IPS-18a (cell line): ENCODE results near the gene C2orf49.

Experiments used
- H3K27ac ChIP-seq: one replicate; pipeline ENCODE4 v1.5.1; 2013; ENCODE audit warnings: low read length
- H3K27me3 ChIP-seq: one replicate; pipeline ENCODE4 v1.6.1; 2013; ENCODE audit warnings: mild to moderate bottlenecking, low read length; ENCODE audit not compliant: control insufficient read depth, insufficient read depth
- H3K36me3 ChIP-seq: one replicate; pipeline ENCODE4 v1.6.1; 2013; ENCODE audit warnings: low read depth, low read length; ENCODE audit not compliant: control insufficient read depth
- H3K4me1 ChIP-seq: one replicate; pipeline ENCODE4 v1.6.1; 2013; ENCODE audit warnings: low read depth, low read length; ENCODE audit not compliant: control insufficient read depth
- H3K4me3 ChIP-seq: one replicate; pipeline ENCODE4 v1.5.1; 2013; ENCODE audit warnings: low read length
- H3K9ac ChIP-seq: one replicate; pipeline ENCODE4 v1.6.1; 2013; ENCODE audit warnings: mild to moderate bottlenecking, low read length, moderate library complexity
- H3K9me3 ChIP-seq: one replicate; pipeline ENCODE4 v1.6.1; 2013; ENCODE audit warnings: low read depth, low read length; ENCODE audit not compliant: control insufficient read depth

C2orf49 gene

GRCh38 chr2:105378921-105379383 lies 41.6 kb downstream of the C2orf49 start:
- Histone ChIP-seq H3K4me3 (no peak overlapping the region), H3K27ac (no peak overlapping the region), H3K36me3 (peaks cover 23% of the 10 kb centered on the region), H3K9ac (no peak overlapping the region), H3K27me3 (no peaks in the 10 kb centered on the region), H3K9me3 (no peaks in the 10 kb centered on the region), H3K4me1 (no peaks in the 10 kb centered on the region)

GRCh38 chr2:105379741-105380186 lies 42.4 kb downstream of the C2orf49 start:
- Histone ChIP-seq H3K27ac (no peak overlapping the region), H3K4me1 (no peaks in the 10 kb centered on the region), H3K9me3 (no peaks in the 10 kb centered on the region), H3K27me3 (no peaks in the 10 kb centered on the region), H3K4me3 (no peak overlapping the region), H3K36me3 (peaks cover 31% of the 10 kb centered on the region), H3K9ac (no peak overlapping the region)

GRCh38 chr2:105380432-105381100 lies 43.2 kb downstream of the C2orf49 start:
- Histone ChIP-seq H3K27me3 (no peaks in the 10 kb centered on the region), H3K4me1 (no peaks in the 10 kb centered on the region), H3K36me3 (peaks cover 39% of the 10 kb centered on the region), H3K9me3 (no peaks in the 10 kb centered on the region), H3K4me3 (no peak overlapping the region), H3K9ac (no peak overlapping the region), H3K27ac (no peak overlapping the region)

GRCh38 chr2:105381101-105381668 lies 43.8 kb downstream of the C2orf49 start:
- Histone ChIP-seq H3K4me1 (no peaks in the 10 kb centered on the region), H3K4me3 (no peak overlapping the region), H3K9ac (no peak overlapping the region), H3K27me3 (no peaks in the 10 kb centered on the region), H3K9me3 (no peaks in the 10 kb centered on the region), H3K27ac (no peak overlapping the region), H3K36me3 (peaks cover 43% of the 10 kb centered on the region)

- Histone ChIP-seq H3K4me3 (no peak overlapping the region), H3K27me3 (no peaks in the 10 kb centered on the region), H3K36me3 (peaks cover 39% of the 10 kb centered on the region), H3K9me3 (no peaks in the 10 kb centered on the region), H3K9ac (no peak overlapping the region), H3K4me1 (no peaks in the 10 kb centered on the region), H3K27ac (no peak overlapping the region)
Measured at GRCh38 chr2:105382177-105382576, 44.8 kb downstream of the C2orf49 start.

- peaks cover 39% of the 10 kb centered on the region for H3K36me3 ChIP-seq
- H3K9me3 ChIP-seq = no peaks in the 10 kb centered on the region
- no peaks in the 10 kb centered on the region for H3K27me3 ChIP-seq
- no peak overlapping the region for H3K9ac ChIP-seq
- no peak overlapping the region for H3K27ac ChIP-seq
- no peak overlapping the region for H3K4me3 ChIP-seq
- H3K4me1 ChIP-seq = no peaks in the 10 kb centered on the region
Measured at GRCh38 chr2:105383432-105384166, 46.3 kb downstream of the C2orf49 start.

- Histone ChIP-seq H3K4me1 (no peaks in the 10 kb centered on the region), H3K36me3 (peaks cover 39% of the 10 kb centered on the region)
Measured at GRCh38 chr2:105384216-105384615, 46.9 kb downstream of the C2orf49 start.

GRCh38 chr2:105384861-105385260 lies 47.5 kb downstream of the C2orf49 start:
- H3K27ac ChIP-seq = no peak overlapping the region
- peaks cover 39% of the 10 kb centered on the region for H3K36me3 ChIP-seq
- H3K4me1 ChIP-seq = no peaks in the 10 kb centered on the region
- H3K4me3 ChIP-seq = no peak overlapping the region
- no peaks in the 10 kb centered on the region for H3K27me3 ChIP-seq
- H3K9ac ChIP-seq = no peak overlapping the region
- H3K9me3 ChIP-seq = no peaks in the 10 kb centered on the region

More at GRCh38 chr2:105384216-105384615, 46.9 kb downstream of the C2orf49 start:
- no peaks in the 10 kb centered on the region for H3K9me3 ChIP-seq
- no peaks in the 10 kb centered on the region for H3K27me3 ChIP-seq
- no peak overlapping the region for H3K27ac ChIP-seq
- no peak overlapping the region for H3K9ac ChIP-seq
- H3K4me3 ChIP-seq = no peak overlapping the region

GRCh38 chr2:105385731-105386540 lies 48.6 kb downstream of the C2orf49 start:
- Histone ChIP-seq H3K36me3 (peaks cover 39% of the 10 kb centered on the region), H3K4me3 (no peak overlapping the region), H3K27me3 (no peaks in the 10 kb centered on the region), H3K9ac (no peak overlapping the region), H3K4me1 (no peaks in the 10 kb centered on the region), H3K9me3 (no peaks in the 10 kb centered on the region), H3K27ac (no peak overlapping the region)

GRCh38 chr2:105387225-105387624 lies 49.9 kb downstream of the C2orf49 start:
- no peaks in the 10 kb centered on the region for H3K4me1 ChIP-seq
- no peak overlapping the region for H3K4me3 ChIP-seq
- H3K9ac ChIP-seq = no peak overlapping the region
- H3K27me3 ChIP-seq = no peaks in the 10 kb centered on the region
- no peaks in the 10 kb centered on the region for H3K9me3 ChIP-seq
- peaks cover 36% of the 10 kb centered on the region for H3K36me3 ChIP-seq
- no peak overlapping the region for H3K27ac ChIP-seq

GRCh38 chr2:105388971-105389381 lies 51.6 kb downstream of the C2orf49 start:
- Histone ChIP-seq H3K4me1 (no peaks in the 10 kb centered on the region), H3K27ac (no peak overlapping the region), H3K36me3 (peaks cover 24% of the 10 kb centered on the region)

More at GRCh38 chr2:105388971-105389381, 51.6 kb downstream of the C2orf49 start:
- Histone ChIP-seq H3K9me3 (no peaks in the 10 kb centered on the region), H3K27me3 (no peaks in the 10 kb centered on the region), H3K4me3 (no peak overlapping the region), H3K9ac (no peak overlapping the region)
